Lower leg skin (tissue), 3 donors: ENCODE measurements around the gene BBOX1.

ENCODE experiments used
- POLR2A ChIP-seq, 2 donors: fragments of 450-650 bp; IDR thresholded peaks; one replicate each; pipeline ENCODE4 v1.6.1; 2016 to 2017; ENCODE audit warnings: antibody characterized with exemption in 2 of 2, mild to moderate bottlenecking in 1 of 2, moderate library complexity in 1 of 2
- TF ChIP-seq, protein P1 (sequence below), 3 donors: fragments of 450-650 bp; IDR thresholded peaks; one replicate each; pipeline ENCODE4 v1.5.1; 2016; ENCODE audit warnings: antibody characterized with exemption in 3 of 3, mild to moderate bottlenecking in 3 of 3, moderate library complexity in 2 of 3

DNA sequence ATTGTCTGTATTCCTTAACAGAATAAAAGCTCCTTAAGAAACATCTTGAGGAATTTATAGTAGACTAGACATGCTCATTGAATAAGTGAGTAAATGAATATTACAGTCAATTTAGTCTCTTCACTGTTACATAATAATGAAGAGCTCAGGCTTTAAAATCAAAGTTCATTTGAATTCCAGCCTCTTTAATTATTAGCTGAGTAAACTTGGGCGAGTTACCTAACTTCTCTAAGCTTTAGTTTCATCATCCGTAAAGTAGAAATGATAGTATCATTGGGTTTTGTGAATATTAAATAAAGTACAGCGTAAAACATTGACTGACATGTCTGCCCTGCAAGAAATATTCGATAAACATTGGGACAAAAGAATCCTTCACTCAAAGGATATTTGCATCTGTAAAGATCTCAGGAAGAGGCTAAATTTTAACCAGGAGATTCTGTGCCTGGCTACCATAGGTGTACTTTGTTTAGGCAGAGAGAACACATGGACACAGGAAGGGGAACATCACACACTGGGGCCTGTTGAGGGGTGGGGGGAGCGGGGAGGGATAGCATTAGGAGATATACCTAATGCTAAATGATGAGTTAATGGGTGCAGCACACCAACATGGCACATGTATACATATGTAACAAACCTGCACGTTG lies 15.2 kb upstream of the BBOX1 start:
- TF ChIP-seq, protein P1, sequence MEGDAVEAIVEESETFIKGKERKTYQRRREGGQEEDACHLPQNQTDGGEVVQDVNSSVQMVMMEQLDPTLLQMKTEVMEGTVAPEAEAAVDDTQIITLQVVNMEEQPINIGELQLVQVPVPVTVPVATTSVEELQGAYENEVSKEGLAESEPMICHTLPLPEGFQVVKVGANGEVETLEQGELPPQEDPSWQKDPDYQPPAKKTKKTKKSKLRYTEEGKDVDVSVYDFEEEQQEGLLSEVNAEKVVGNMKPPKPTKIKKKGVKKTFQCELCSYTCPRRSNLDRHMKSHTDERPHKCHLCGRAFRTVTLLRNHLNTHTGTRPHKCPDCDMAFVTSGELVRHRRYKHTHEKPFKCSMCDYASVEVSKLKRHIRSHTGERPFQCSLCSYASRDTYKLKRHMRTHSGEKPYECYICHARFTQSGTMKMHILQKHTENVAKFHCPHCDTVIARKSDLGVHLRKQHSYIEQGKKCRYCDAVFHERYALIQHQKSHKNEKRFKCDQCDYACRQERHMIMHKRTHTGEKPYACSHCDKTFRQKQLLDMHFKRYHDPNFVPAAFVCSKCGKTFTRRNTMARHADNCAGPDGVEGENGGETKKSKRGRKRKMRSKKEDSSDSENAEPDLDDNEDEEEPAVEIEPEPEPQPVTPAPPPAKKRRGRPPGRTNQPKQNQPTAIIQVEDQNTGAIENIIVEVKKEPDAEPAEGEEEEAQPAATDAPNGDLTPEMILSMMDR (IDR thresholded peaks at IDR 0.05), result no peak
- TF ChIP-seq POLR2A (IDR thresholded peaks at IDR 0.05), result no peak
